BLaER1 (cell line): ENCODE measurements around the gene CELF2.
A peak's percentile ranks its signal among the peaks of the same experiment; 100 is the strongest.

Experiments used
- H3K27ac ChIP-seq: shearing (Covaris generic); formaldehyde crosslinking; 2 replicates; pipeline ENCODE4 v1.8.1; 2022
- H3K27me3 ChIP-seq: shearing (Covaris generic); formaldehyde crosslinking; 2 replicates; pipeline ENCODE4 v1.8.1; 2022
- H3K36me3 ChIP-seq: shearing (Covaris generic); formaldehyde crosslinking; 2 replicates; pipeline ENCODE4 v1.8.1; 2022
- H3K4me1 ChIP-seq: shearing (Covaris generic); formaldehyde crosslinking; 2 replicates; pipeline ENCODE4 v1.8.1; 2022
- H3K4me2 ChIP-seq: shearing (Covaris generic); formaldehyde crosslinking; 2 replicates; pipeline ENCODE4 v1.8.1; 2022
- H3K4me3 ChIP-seq: shearing (Covaris generic); formaldehyde crosslinking; 2 replicates; pipeline ENCODE4 v1.8.1; 2022
- H3K9ac ChIP-seq: shearing (Covaris generic); formaldehyde crosslinking; 2 replicates; pipeline ENCODE4 v1.8.1; 2022
- H3K9me3 ChIP-seq: shearing (Covaris generic); formaldehyde crosslinking; 2 replicates; pipeline ENCODE4 v1.8.1; 2022
- H4K20me1 ChIP-seq: shearing (Covaris generic); formaldehyde crosslinking; 2 replicates; pipeline ENCODE4 v1.8.1; 2022
- Cebpa-rat ChIP-seq: shearing (Covaris generic); IDR thresholded peaks from 2 replicates; pipeline ENCODE4 v1.8.1; 2022

CELF2 gene

GRCh38 chr10:11208908-11209829 lies 191.5 kb downstream of the CELF2 start:
- TF ChIP-seq Cebpa-rat = no peak
- Histone ChIP-seq H3K36me3 (peaks cover 63% of the 10 kb centered on the region), H3K4me1 (peaks cover 100% of the 10 kb centered on the region), H4K20me1 (peaks cover 99% of the 10 kb centered on the region), H3K4me2 (peak overlapping the region; percentile 83), H3K4me3 (peak overlapping the region; percentile 53), H3K9me3 (no peaks in the 10 kb centered on the region), H3K27me3 (no peaks in the 10 kb centered on the region), H3K9ac (peak overlapping the region; percentile 71), H3K27ac (peak overlapping the region; percentile 67)

- TF ChIP-seq Cebpa-rat = no peak
- H3K9me3 ChIP-seq = no peaks in the 10 kb centered on the region
- H3K4me3 ChIP-seq = peak overlapping the region; percentile 53
- H4K20me1 ChIP-seq = peaks cover 99% of the 10 kb centered on the region
- peak overlapping the region; percentile 83 for H3K4me2 ChIP-seq
- peak overlapping the region; percentile 67 for H3K27ac ChIP-seq
- peaks cover 63% of the 10 kb centered on the region for H3K36me3 ChIP-seq
- peak overlapping the region; percentile 71 for H3K9ac ChIP-seq
- H3K27me3 ChIP-seq = no peaks in the 10 kb centered on the region
- peaks cover 97% of the 10 kb centered on the region for H3K4me1 ChIP-seq
These were observed 192.1 kb downstream of the CELF2 start for GRCh38 chr10:11209830-11210181.

GRCh38 chr10:11210211-11210922 lies 192.7 kb downstream of the CELF2 start:
- Histone ChIP-seq H3K27ac (peak overlapping the region; percentile 67), H3K4me1 (peaks cover 91% of the 10 kb centered on the region), H3K4me3 (peak overlapping the region; percentile 53), H4K20me1 (peaks cover 99% of the 10 kb centered on the region), H3K9ac (peak overlapping the region; percentile 71), H3K36me3 (peaks cover 63% of the 10 kb centered on the region), H3K9me3 (no peaks in the 10 kb centered on the region), H3K4me2 (peak overlapping the region; percentile 83), H3K27me3 (no peaks in the 10 kb centered on the region)
- TF ChIP-seq Cebpa-rat = no peak

- peak overlapping the region; percentile 67 for H3K27ac ChIP-seq
These were observed 194.8 kb downstream of the CELF2 start for GRCh38 chr10:11212288-11213085.

GRCh38 chr10:11213137-11213536 lies 195.5 kb downstream of the CELF2 start:
- H3K27ac ChIP-seq = peak overlapping the region; percentile 67
- peaks cover 64% of the 10 kb centered on the region for H3K4me1 ChIP-seq
- no peaks in the 10 kb centered on the region for H3K27me3 ChIP-seq
- peak overlapping the region; percentile 83 for H3K4me2 ChIP-seq
- H3K9me3 ChIP-seq = no peaks in the 10 kb centered on the region
- H3K36me3 ChIP-seq = peaks cover 63% of the 10 kb centered on the region
- peaks cover 99% of the 10 kb centered on the region for H4K20me1 ChIP-seq
- H3K9ac ChIP-seq = peak overlapping the region; percentile 51; the same call in 1 of the 2 replicates
- no peak overlapping the region for H3K4me3 ChIP-seq
- TF ChIP-seq Cebpa-rat = no peak

More at GRCh38 chr10:11212288-11213085, 194.8 kb downstream of the CELF2 start:
- Histone ChIP-seq H3K4me2 (peak overlapping the region; percentile 83), H3K4me1 (peaks cover 70% of the 10 kb centered on the region), H3K9me3 (no peaks in the 10 kb centered on the region), H3K4me3 (no peak overlapping the region), H3K9ac (peak overlapping the region; percentile 51; the same call in 1 of the 2 replicates), H4K20me1 (peaks cover 99% of the 10 kb centered on the region), H3K36me3 (peaks cover 63% of the 10 kb centered on the region), H3K27me3 (no peaks in the 10 kb centered on the region)
- no peak for TF ChIP-seq Cebpa-rat

- Histone ChIP-seq H3K4me2 (no peak overlapping the region), H3K9me3 (no peaks in the 10 kb centered on the region), H3K36me3 (peaks cover 75% of the 10 kb centered on the region), H3K4me3 (no peak overlapping the region), H3K27ac (0 out of 2 replicates have a peak overlapping the region, but pooled peaks have one; percentile 5), H4K20me1 (peaks cover 97% of the 10 kb centered on the region), H3K27me3 (no peaks in the 10 kb centered on the region), H3K4me1 (peaks cover 51% of the 10 kb centered on the region), H3K9ac (no peak overlapping the region)
- TF ChIP-seq Cebpa-rat = no peak
These were observed 196.7 kb downstream of the CELF2 start for GRCh38 chr10:11214407-11214806.

GRCh38 chr10:11215471-11215870 lies 197.8 kb downstream of the CELF2 start:
- H3K27me3 ChIP-seq = no peaks in the 10 kb centered on the region
- H3K4me3 ChIP-seq = no peak overlapping the region
- H3K9ac ChIP-seq = no peak overlapping the region
- peaks cover 96% of the 10 kb centered on the region for H4K20me1 ChIP-seq
- H3K9me3 ChIP-seq = no peaks in the 10 kb centered on the region
- H3K36me3 ChIP-seq = peaks cover 86% of the 10 kb centered on the region
- no peak for TF ChIP-seq Cebpa-rat
- H3K27ac ChIP-seq = no peak overlapping the region
- H3K4me2 ChIP-seq = no peak overlapping the region
- H3K4me1 ChIP-seq = peaks cover 48% of the 10 kb centered on the region

GRCh38 chr10:11217521-11217920 lies 199.8 kb downstream of the CELF2 start:
- H3K4me3 ChIP-seq = no peak overlapping the region
- no peaks in the 10 kb centered on the region for H3K9me3 ChIP-seq
- H3K4me1 ChIP-seq = peaks cover 48% of the 10 kb centered on the region
- peaks cover 96% of the 10 kb centered on the region for H4K20me1 ChIP-seq
- H3K36me3 ChIP-seq = peaks cover 98% of the 10 kb centered on the region
- no peak overlapping the region for H3K9ac ChIP-seq
- no peak overlapping the region for H3K4me2 ChIP-seq
- TF ChIP-seq Cebpa-rat = no peak
- no peaks in the 10 kb centered on the region for H3K27me3 ChIP-seq
- H3K27ac ChIP-seq = no peak overlapping the region

- no peak for TF ChIP-seq Cebpa-rat
- no peak overlapping the region for H3K4me3 ChIP-seq
- peaks cover 96% of the 10 kb centered on the region for H4K20me1 ChIP-seq
- H3K4me1 ChIP-seq = peaks cover 48% of the 10 kb centered on the region
- H3K4me2 ChIP-seq = no peak overlapping the region
- H3K9ac ChIP-seq = no peak overlapping the region
- H3K36me3 ChIP-seq = peaks cover 99% of the 10 kb centered on the region
- no peak overlapping the region for H3K27ac ChIP-seq
- no peaks in the 10 kb centered on the region for H3K27me3 ChIP-seq
- no peaks in the 10 kb centered on the region for H3K9me3 ChIP-seq
These were observed 200.7 kb downstream of the CELF2 start for GRCh38 chr10:11218395-11218794.
